HG02759 (cell line): ENCODE results near the gene PCSK5.
"Not testable (repeated sequence)": the region's sequence is repeated elsewhere in the genome, so short reads cannot be mapped to it uniquely, and the experiment has no call there.

ENCODE experiments used
- ATAC-seq: cut with Tn5 transposase; IDR thresholded peaks from one replicate; pipeline ENCODE4 v1.9.1; 2021; ENCODE audit warnings: mild to moderate bottlenecking, moderate library complexity; ENCODE audit not compliant: unreplicated experiment

Gene PCSK5

DNA sequence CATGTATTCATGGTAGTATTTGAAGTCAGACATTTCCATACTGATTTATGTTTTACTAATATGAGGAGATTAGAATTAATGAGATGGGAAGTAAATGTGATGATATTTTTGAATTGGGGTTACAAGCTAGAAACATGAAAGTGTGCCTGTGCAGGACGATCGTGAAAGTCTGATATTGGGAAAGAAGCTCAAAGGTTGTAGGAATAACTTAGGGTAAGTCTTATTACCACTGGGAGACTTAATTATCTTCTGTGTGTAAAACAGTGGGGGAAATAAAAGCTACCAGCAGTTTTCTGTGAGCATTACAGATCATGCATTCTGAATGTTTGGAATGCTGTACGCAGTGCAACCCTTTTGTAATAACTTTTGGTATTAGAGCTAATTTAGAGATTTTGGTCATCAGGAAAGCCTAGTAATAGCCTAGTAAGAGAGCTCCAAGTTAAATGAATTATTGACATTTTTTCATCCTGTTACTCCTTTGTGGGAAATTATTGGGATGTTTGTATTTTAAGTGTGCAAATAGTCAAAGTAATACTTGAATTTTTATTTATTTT lies 153.9 kb downstream of the PCSK5 start:
- ATAC-seq, result no peak

GRCh38 chr9:76045221-76045620 lies 154.7 kb downstream of the PCSK5 start:
- no peak for ATAC-seq

- no peak for ATAC-seq
Measured at GRCh38 chr9:76049341-76049740, 158.9 kb downstream of the PCSK5 start.

- ATAC-seq, result no peak
Measured at GRCh38 chr9:76067696-76068095, 177.2 kb downstream of the PCSK5 start.

GRCh38 chr9:76077537-76077936 lies 187.1 kb downstream of the PCSK5 start:
- ATAC-seq, result no peak

- not testable (repeated sequence) for ATAC-seq
Measured at GRCh38 chr9:76081281-76081680, 190.8 kb downstream of the PCSK5 start.

GRCh38 chr9:76082057-76082456 lies 191.6 kb downstream of the PCSK5 start:
- no peak for ATAC-seq

DNA sequence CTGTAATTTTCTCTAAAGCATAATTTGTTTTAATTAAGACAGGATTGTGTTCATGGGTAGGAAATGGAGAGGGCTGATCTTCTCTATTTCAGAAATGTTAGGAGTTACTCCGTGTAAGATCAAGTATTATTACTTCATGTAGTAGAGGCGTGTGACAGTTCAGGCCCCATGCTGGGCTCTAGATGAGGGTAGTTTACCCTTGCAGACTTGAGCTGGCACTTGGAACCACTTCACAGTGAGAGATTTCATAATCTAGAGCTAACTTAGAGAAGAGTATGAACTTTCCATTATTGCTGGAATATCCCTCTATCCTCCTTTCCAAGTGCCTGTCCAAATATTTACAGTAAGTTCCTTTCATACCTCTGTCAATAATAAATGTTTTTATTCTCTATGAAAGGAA lies 195.1 kb downstream of the PCSK5 start:
- ATAC-seq, result no peak

- no peak for ATAC-seq
Measured at GRCh38 chr9:76086539-76086938, 196.1 kb downstream of the PCSK5 start.

DNA sequence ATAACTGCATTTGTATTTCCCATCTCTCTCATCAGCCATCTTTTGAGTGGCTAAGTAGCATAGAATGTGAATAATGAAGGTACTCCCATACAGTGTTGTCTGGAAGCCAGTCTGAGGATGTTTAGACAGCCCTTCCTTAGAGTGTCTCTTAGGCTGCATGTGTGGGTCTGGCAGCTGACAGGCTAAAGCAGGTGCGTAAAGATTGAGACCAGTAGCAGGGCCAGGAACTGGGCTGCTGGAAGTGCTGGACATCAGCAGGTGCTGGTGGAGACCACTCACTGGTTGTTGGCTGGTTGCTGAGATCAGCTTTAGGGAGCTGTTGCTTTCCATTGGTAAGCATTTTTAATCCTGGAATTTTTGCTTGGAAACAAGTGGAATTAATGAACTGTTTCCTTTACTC lies 197.5 kb downstream of the PCSK5 start:
- no peak for ATAC-seq

DNA sequence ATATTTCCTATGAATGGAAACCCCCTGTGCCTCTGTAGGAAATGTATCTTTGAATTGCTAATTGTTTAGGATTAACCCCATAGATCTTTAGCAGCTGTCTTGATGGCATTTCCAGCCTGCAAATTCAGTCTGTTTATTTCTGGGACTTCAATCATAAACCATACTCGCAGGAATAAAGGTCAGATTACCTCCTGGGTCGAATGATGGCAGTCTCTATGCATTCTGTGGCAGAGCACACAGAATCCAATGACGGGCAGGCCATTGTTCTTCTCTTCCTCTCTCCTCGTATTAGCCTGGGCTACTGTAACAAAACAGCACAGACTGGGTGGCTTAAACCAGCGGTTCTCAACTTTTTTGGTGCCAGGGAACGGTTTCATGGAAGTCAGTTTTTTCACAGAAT lies 199.9 kb downstream of the PCSK5 start:
- no peak for ATAC-seq

GRCh38 chr9:76090909-76091308 lies 200.4 kb downstream of the PCSK5 start:
- ATAC-seq, result no peak

- ATAC-seq, result no peak
Measured at GRCh38 chr9:76092572-76092971, 202.1 kb downstream of the PCSK5 start.

DNA sequence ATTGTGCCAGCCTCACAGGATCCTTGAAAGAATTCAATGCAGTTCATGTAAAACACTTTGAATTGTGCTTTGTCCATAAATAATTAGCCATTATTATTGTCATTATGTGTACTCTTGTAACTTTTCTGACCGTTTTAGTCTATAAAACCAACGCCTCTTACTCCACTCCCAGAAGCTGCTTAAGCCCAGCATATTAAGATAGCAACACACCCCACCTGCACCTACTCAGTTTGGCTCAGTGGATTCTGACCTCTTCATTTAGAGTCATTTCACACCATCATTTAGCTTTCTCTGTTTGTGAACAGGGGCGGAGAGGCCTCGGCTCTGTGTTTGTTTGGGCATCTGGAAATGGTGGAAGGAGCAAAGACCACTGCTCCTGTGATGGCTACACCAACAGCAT lies 205.1 kb downstream of the PCSK5 start:
- ATAC-seq, result no peak

DNA sequence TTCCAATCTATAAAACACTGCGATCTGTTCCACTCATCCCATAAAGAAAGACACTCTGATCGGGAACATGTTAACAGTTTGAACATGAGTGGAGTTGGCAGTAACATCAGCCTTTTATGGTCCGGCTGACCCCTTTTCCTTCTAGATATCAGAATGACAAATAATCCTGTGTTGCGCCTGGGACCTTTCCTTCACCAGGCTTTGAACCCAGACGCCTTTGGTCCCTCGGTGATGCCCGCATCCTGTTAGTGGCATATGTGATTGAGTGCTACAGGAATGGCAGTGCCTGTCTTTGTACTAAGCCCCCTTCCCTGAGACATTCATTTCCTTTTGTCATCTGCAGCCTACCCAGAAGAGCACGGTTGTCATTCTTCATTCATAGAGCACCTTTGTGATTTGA lies 209.0 kb downstream of the PCSK5 start:
- no peak for ATAC-seq

DNA sequence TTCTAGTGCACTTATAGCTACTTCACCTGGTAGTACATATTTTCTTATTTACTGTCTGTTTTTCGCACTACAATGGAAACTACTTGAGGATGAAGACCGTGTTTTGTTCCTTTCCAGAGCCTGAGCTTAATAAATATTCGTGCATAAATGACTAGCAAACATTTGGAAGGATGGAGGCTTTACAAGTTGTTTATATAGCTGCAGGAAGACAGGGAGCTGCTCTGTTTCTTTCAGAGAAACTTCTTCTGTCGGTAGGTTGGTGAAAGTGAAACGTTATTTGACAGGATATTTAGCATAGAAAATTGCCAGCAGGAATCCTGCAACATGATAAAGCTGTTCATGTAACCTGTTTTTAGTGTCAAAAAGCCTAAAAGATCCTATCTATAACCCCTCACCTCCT lies 210.6 kb downstream of the PCSK5 start:
- ATAC-seq, result no peak

DNA sequence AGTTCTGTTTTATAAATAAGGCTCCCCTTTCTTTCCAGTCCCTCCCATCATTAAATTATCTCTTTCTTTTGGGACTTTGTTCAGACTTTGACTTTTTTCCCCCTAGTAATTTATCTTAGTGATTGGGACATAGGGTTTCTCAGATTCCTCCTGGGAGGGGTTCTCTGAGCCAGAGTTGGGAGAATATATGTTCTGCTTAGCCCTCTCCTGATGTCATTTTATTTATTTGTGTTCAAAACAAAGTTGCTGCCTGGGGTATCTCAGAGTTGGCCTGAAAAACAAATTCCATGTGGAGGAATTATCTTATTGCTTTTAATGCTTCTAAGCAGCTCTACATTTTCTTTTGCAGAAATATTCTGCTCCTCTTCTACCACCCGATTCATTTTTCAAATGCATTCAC lies 211.0 kb downstream of the PCSK5 start:
- no peak for ATAC-seq

- no peak for ATAC-seq
Measured at GRCh38 chr9:76101947-76102346, 211.5 kb downstream of the PCSK5 start.

GRCh38 chr9:76103531-76104315 lies 213.2 kb downstream of the PCSK5 start:
- no peak for ATAC-seq

GRCh38 chr9:76107482-76107881 lies 217.0 kb downstream of the PCSK5 start:
- no peak for ATAC-seq

DNA sequence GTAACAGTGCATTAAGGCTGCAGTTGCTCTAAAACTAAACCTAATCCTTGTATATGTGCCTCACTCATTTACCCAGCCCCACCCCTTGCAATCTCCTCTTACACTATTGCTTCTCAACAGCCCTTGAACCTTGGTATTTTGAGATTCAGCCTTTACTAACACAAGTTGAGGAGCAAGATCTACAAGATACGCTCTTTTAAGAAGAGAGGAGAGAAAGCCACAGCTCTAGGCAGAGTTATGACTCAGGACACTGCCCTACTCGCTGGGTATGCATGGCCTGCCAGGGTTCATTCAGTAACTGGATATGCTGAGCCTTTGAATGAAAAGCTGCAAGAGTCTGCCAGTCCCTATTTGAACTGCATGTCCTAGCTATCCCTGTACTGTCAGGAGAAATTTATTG lies 219.5 kb downstream of the PCSK5 start:
- ATAC-seq, result no peak

DNA sequence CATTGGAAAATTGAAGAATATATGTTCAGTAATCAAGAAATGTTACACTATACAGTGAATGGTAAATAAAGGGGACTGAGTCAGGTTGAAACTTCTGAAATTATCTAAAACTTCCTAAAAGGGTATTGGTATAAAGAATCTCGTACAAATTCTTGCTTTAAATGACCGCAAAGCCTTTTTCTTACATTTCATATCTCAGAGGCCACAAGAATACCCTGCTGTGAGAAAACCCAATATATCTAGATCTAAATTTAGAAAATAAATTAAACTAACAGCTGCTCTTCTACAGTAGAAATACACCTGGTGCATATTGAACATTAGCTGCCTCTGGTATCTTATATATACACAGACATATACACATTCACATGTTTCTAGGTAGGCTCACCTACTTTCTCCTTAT lies 221.7 kb downstream of the PCSK5 start:
- no peak for ATAC-seq

GRCh38 chr9:76114144-76114543 lies 223.7 kb downstream of the PCSK5 start:
- no peak for ATAC-seq
